Stimulated activated CD8-positive, alpha-beta memory T cell treated with anti-CD3 and anti-CD28 coated beads, Interleukin-7, amount 100 ng/mL, for 24 hours (primary cell): ENCODE data around the gene SLC7A7.
"Not testable (repeated sequence)": the region's sequence is repeated elsewhere in the genome, so short reads cannot be mapped to it uniquely, and the experiment has no call there.

Experiments
- DNase-seq: peaks from one replicate; pipeline ENCODE4 v3.0.0-alpha.2; 2020; ENCODE audit warnings: low read depth

Gene SLC7A7

GRCh38 chr14:22843123-22843925, 28.1 kb upstream of the SLC7A7 start:
- DNase-seq: no peak

GRCh38 chr14:22842211-22843122, 27.2 kb upstream of the SLC7A7 start:
- no peak for DNase-seq

GRCh38 chr14:22841769-22842168, 26.5 kb upstream of the SLC7A7 start:
- DNase-seq: no peak

GRCh38 chr14:22841311-22841710, 26.1 kb upstream of the SLC7A7 start:
- no peak for DNase-seq

- DNase-seq: no peak
These were observed 24.0 kb upstream of the SLC7A7 start for GRCh38 chr14:22839159-22839779.

- DNase-seq: no peak
These were observed 23.4 kb upstream of the SLC7A7 start for GRCh38 chr14:22838631-22839041.

GRCh38 chr14:22837750-22838538, 22.7 kb upstream of the SLC7A7 start:
- DNase-seq: no peak

- DNase-seq: no peak
These were observed 22.0 kb upstream of the SLC7A7 start for GRCh38 chr14:22837114-22837749.

- DNase-seq: no peak
These were observed 21.3 kb upstream of the SLC7A7 start, which contains the start of gene MMP14 for GRCh38 chr14:22836301-22837113. MMP14 (plus strand) TSS chr14:22836585; CDS start chr14:22836818, 233 bp downstream.

GRCh38 chr14:22835505-22835904, 20.3 kb upstream of the SLC7A7 start:
- no peak for DNase-seq

GRCh38 chr14:22830443-22831010, 15.3 kb upstream of the SLC7A7 start:
- no peak for DNase-seq

GRCh38 chr14:22829661-22830442, 14.6 kb upstream of the SLC7A7 start, which contains the start of gene MRPL52:
MRPL52 (plus strand) TSS chr14:22829887; CDS start chr14:22829913, 26 bp downstream.
- peak; percentile 71 for DNase-seq

GRCh38 chr14:22829076-22829660, 13.9 kb upstream of the SLC7A7 start:
- not testable (repeated sequence) for DNase-seq

- no peak for DNase-seq
These were observed 9.6 kb upstream of the SLC7A7 start for GRCh38 chr14:22824711-22825359.

GRCh38 chr14:22822571-22823098, 7.4 kb upstream of the SLC7A7 start:
- peak; percentile 17 for DNase-seq

GRCh38 chr14:22822016-22822570, 6.9 kb upstream of the SLC7A7 start:
- DNase-seq: no peak
